ENCODE measurements around the gene AQR.

Gene AQR

GRCh38 chr15:34865531-34865930 lies 104.0 kb downstream of the AQR start:
- H3K36me3 ChIP-seq: peaks cover 75 to 100% (median 97%) of the 10 kb centered on the region in 11 experiments
- H3K9ac ChIP-seq: no peak overlapping the region
- TF ChIP-seq Cebpa-rat (IDR thresholded peaks at IDR 0.05): no peak
- H4K20me1 ChIP-seq: no peaks in the 10 kb centered on the region
- H3K4me1 ChIP-seq: no peaks in the 10 kb centered on the region
- H3K9me3 ChIP-seq (replicated peaks in 1 of 11): peaks cover 0 to 16% (median 12%) of the 10 kb centered on the region in 11 experiments; a peak in 16 of 22 replicates
- H3K4me2 ChIP-seq: no peak overlapping the region
- H3K27ac ChIP-seq: no peak overlapping the region
- no peak overlapping the region for H3K4me3 ChIP-seq
- no peaks in the 10 kb centered on the region for H3K27me3 ChIP-seq

GRCh38 chr15:34861214-34861613 lies 108.3 kb downstream of the AQR start:
- no peak overlapping the region for H3K27ac ChIP-seq
- no peaks in the 10 kb centered on the region for H3K9me3 ChIP-seq (replicated peaks in 1 of 11)
- H3K4me1 ChIP-seq: peaks cover 0 to 9% (median 1%) of the 10 kb centered on the region in 10 experiments; a peak in 8 of 20 replicates
- H3K36me3 ChIP-seq: peaks cover 84 to 100% (median 98%) of the 10 kb centered on the region in 11 experiments
- no peak overlapping the region for H3K9ac ChIP-seq
- no peaks in the 10 kb centered on the region for H3K27me3 ChIP-seq
- no peak overlapping the region for H3K4me2 ChIP-seq
- no peak for TF ChIP-seq Cebpa-rat (IDR thresholded peaks at IDR 0.05)
- H4K20me1 ChIP-seq: no peaks in the 10 kb centered on the region
- H3K4me3 ChIP-seq: no peak overlapping the region

GRCh38 chr15:34855893-34856292 lies 113.6 kb downstream of the AQR start:
- 0 out of 22 replicates have a peak overlapping the region, but pooled peaks of 1 of the 11 experiments have one; percentile 29 for H3K27ac ChIP-seq
- H3K4me1 ChIP-seq: peaks cover 0 to 23% (median 3%) of the 10 kb centered on the region in 10 experiments; a peak in 11 of 20 replicates
- H4K20me1 ChIP-seq: no peaks in the 10 kb centered on the region
- peak overlapping the region in 3 of 11 experiments; percentile 8 to 62 (median 60); a peak in 4 of 22 replicates for H3K4me2 ChIP-seq
- no peaks in the 10 kb centered on the region for H3K9me3 ChIP-seq (replicated peaks in 1 of 11)
- TF ChIP-seq Cebpa-rat (IDR thresholded peaks at IDR 0.05): no peak
- peak overlapping the region in 1 of 11 experiments; percentile 9; a peak in 1 of 22 replicates for H3K9ac ChIP-seq
- H3K36me3 ChIP-seq: peaks cover 61 to 86% (median 74%) of the 10 kb centered on the region in 11 experiments
- no peaks in the 10 kb centered on the region for H3K27me3 ChIP-seq
- H3K4me3 ChIP-seq: no peak overlapping the region

GRCh38 chr15:34855413-34855812 lies 114.1 kb downstream of the AQR start:
- H4K20me1 ChIP-seq: no peaks in the 10 kb centered on the region
- H3K27ac ChIP-seq: no peak overlapping the region
- no peaks in the 10 kb centered on the region for H3K27me3 ChIP-seq
- peaks cover 57 to 81% (median 70%) of the 10 kb centered on the region in 11 experiments for H3K36me3 ChIP-seq
- H3K4me2 ChIP-seq: peak overlapping the region in 2 of 11 experiments; percentile 60 to 62; a peak in 4 of 22 replicates
- peaks cover 0 to 23% (median 3%) of the 10 kb centered on the region in 10 experiments; a peak in 11 of 20 replicates for H3K4me1 ChIP-seq
- no peaks in the 10 kb centered on the region for H3K9me3 ChIP-seq (replicated peaks in 1 of 11)
- H3K9ac ChIP-seq: peak overlapping the region in 1 of 11 experiments; percentile 9; a peak in 1 of 22 replicates
- TF ChIP-seq Cebpa-rat (IDR thresholded peaks at IDR 0.05): no peak
- H3K4me3 ChIP-seq: no peak overlapping the region

- H3K36me3 ChIP-seq: peaks cover 46 to 74% (median 66%) of the 10 kb centered on the region in 11 experiments
- peaks cover 0 to 23% (median under 1%) of the 10 kb centered on the region in 10 experiments; a peak in 10 of 20 replicates for H3K4me1 ChIP-seq
- peaks cover 0 to 5% (median 0%) of the 10 kb centered on the region in 11 experiments; a peak in 3 of 22 replicates for H3K9me3 ChIP-seq (replicated peaks in 1 of 11)
- H3K4me2 ChIP-seq: no peak overlapping the region
- no peak for TF ChIP-seq Cebpa-rat (IDR thresholded peaks at IDR 0.05)
- H3K4me3 ChIP-seq: no peak overlapping the region
- H3K9ac ChIP-seq: no peak overlapping the region
- no peaks in the 10 kb centered on the region for H4K20me1 ChIP-seq
- no peak overlapping the region for H3K27ac ChIP-seq
- no peaks in the 10 kb centered on the region for H3K27me3 ChIP-seq
These were observed 115.3 kb downstream of the AQR start for GRCh38 chr15:34854232-34854631.

GRCh38 chr15:34853001-34853758 lies 116.4 kb downstream of the AQR start:
- no peak overlapping the region for H3K4me3 ChIP-seq
- no peak for TF ChIP-seq Cebpa-rat (IDR thresholded peaks at IDR 0.05)
- no peak overlapping the region for H3K9ac ChIP-seq
- H3K36me3 ChIP-seq: peaks cover 36 to 67% (median 55%) of the 10 kb centered on the region in 11 experiments
- no peaks in the 10 kb centered on the region for H3K27me3 ChIP-seq
- peaks cover 0 to 10% (median 3%) of the 10 kb centered on the region in 11 experiments; a peak in 4 of 22 replicates for H3K9me3 ChIP-seq (replicated peaks in 1 of 11)
- H3K4me1 ChIP-seq: peaks cover 0 to 23% (median 0%) of the 10 kb centered on the region in 10 experiments; a peak in 8 of 20 replicates
- no peaks in the 10 kb centered on the region for H4K20me1 ChIP-seq
- no peak overlapping the region for H3K27ac ChIP-seq
- no peak overlapping the region for H3K4me2 ChIP-seq

- Histone ChIP-seq H3K9ac (no peak overlapping the region), H3K4me3 (no peak overlapping the region), H3K4me1 (peaks cover 0 to 21% (median 0%) of the 10 kb centered on the region in 10 experiments; a peak in 8 of 20 replicates), H3K36me3 (peaks cover 22 to 53% (median 41%) of the 10 kb centered on the region in 11 experiments), H3K27ac (no peak overlapping the region), H4K20me1 (no peaks in the 10 kb centered on the region), H3K9me3 (replicated peaks in 1 of 11) (peaks cover 0 to 13% (median 5%) of the 10 kb centered on the region in 11 experiments; a peak in 4 of 22 replicates), H3K4me2 (no peak overlapping the region), H3K27me3 (no peaks in the 10 kb centered on the region)
- TF ChIP-seq Cebpa-rat (IDR thresholded peaks at IDR 0.05): no peak
These were observed 117.8 kb downstream of the AQR start for GRCh38 chr15:34851751-34852150.

GRCh38 chr15:34851007-34851406 lies 118.5 kb downstream of the AQR start:
- Histone ChIP-seq H3K27me3 (no peaks in the 10 kb centered on the region), H3K9me3 (replicated peaks in 1 of 11) (peaks cover 0 to 13% (median 5%) of the 10 kb centered on the region in 11 experiments; a peak in 4 of 22 replicates), H3K9ac (no peak overlapping the region), H3K4me3 (no peak overlapping the region), H3K4me1 (peaks cover 0 to 14% (median 0%) of the 10 kb centered on the region in 10 experiments; a peak in 8 of 20 replicates), H3K36me3 (peaks cover 15 to 45% (median 33%) of the 10 kb centered on the region in 11 experiments; a peak in 21 of 22 replicates), H3K4me2 (no peak overlapping the region), H4K20me1 (no peaks in the 10 kb centered on the region), H3K27ac (no peak overlapping the region)
- no peak for TF ChIP-seq Cebpa-rat (IDR thresholded peaks at IDR 0.05)

- H3K9me3 ChIP-seq (replicated peaks in 1 of 11): peaks cover 0 to 13% (median 5%) of the 10 kb centered on the region in 11 experiments; a peak in 4 of 22 replicates
- H3K27ac ChIP-seq: no peak overlapping the region
- no peak overlapping the region for H3K9ac ChIP-seq
- no peak overlapping the region for H3K4me3 ChIP-seq
- TF ChIP-seq Cebpa-rat (IDR thresholded peaks at IDR 0.05): no peak
- H4K20me1 ChIP-seq: no peaks in the 10 kb centered on the region
- H3K36me3 ChIP-seq: peaks cover 11 to 36% (median 24%) of the 10 kb centered on the region in 11 experiments; a peak in 20 of 22 replicates
- H3K4me1 ChIP-seq: peaks cover 0 to 5% (median 0%) of the 10 kb centered on the region in 10 experiments; a peak in 6 of 20 replicates
- no peak overlapping the region for H3K4me2 ChIP-seq
- no peaks in the 10 kb centered on the region for H3K27me3 ChIP-seq
These were observed 119.4 kb downstream of the AQR start for GRCh38 chr15:34850121-34850520.
